IPS-11a (cell line): ENCODE measurements around the gene KLHL20.

Experiments
- H3K4me3 ChIP-seq: one replicate; pipeline ENCODE4 v1.5.1; 2013; ENCODE audit warnings: low read depth, low read length, control low read depth

Gene KLHL20

GRCh38 chr1:173824315-173825081, 109.7 kb downstream of the KLHL20 start, which contains the start of the genes CENPL and DARS2:
Gene CENPL, minus strand, starts transcription at chr1:173824883. Its CDS starts 13,584 bp downstream, at chr1:173811299.
Gene DARS2, plus strand, starts transcription at chr1:173824673. Its CDS starts 557 bp downstream, at chr1:173825230.
- peak within 1 kb of the TSS; percentile 75 for H3K4me3 ChIP-seq

- H3K4me3 ChIP-seq, result no peak overlapping the region
Observed at GRCh38 chr1:173827611-173828010, 112.8 kb downstream of the KLHL20 start.

GRCh38 chr1:173832748-173833147, 118.0 kb downstream of the KLHL20 start:
- no peak overlapping the region for H3K4me3 ChIP-seq
